Measurements from ENCODE around the gene NR1I2.

GRCh38 chr3:119741657-119742590 lies 40.0 kb upstream of the NR1I2 start:
- no peak for TF ChIP-seq POLR2AphosphoS5 (IDR thresholded peaks at IDR 0.05)
- TF ChIP-seq, protein P1, sequence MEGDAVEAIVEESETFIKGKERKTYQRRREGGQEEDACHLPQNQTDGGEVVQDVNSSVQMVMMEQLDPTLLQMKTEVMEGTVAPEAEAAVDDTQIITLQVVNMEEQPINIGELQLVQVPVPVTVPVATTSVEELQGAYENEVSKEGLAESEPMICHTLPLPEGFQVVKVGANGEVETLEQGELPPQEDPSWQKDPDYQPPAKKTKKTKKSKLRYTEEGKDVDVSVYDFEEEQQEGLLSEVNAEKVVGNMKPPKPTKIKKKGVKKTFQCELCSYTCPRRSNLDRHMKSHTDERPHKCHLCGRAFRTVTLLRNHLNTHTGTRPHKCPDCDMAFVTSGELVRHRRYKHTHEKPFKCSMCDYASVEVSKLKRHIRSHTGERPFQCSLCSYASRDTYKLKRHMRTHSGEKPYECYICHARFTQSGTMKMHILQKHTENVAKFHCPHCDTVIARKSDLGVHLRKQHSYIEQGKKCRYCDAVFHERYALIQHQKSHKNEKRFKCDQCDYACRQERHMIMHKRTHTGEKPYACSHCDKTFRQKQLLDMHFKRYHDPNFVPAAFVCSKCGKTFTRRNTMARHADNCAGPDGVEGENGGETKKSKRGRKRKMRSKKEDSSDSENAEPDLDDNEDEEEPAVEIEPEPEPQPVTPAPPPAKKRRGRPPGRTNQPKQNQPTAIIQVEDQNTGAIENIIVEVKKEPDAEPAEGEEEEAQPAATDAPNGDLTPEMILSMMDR (IDR thresholded peaks at IDR 0.05), result no peak
- TF ChIP-seq POLR2A (IDR thresholded peaks at IDR 0.05), result no peak
- TF ChIP-seq EP300 (IDR thresholded peaks at IDR 0.05; ENCODE audit: low read depth), result no peak
